ENCODE data around the gene HTATSF1. TPM values are rescaled to one million over a fixed set of nuclear protein-coding genes. Genes with fewer than 3 reads are reported as not detected.

Gene HTATSF1
- polyA plus RNA-seq, 3 donors, result 1.9 to 20.5 (median 14.2) TPM

GRCh38 chrX:136523770-136524169, 26.4 kb downstream of the HTATSF1 start:
- no peaks in the 10 kb centered on the region for H4K20me1 ChIP-seq (ENCODE audit: insufficient read depth, low read length)
- H3K36me3 Mint-ChIP-seq, result no peaks in the 10 kb centered on the region
- H3K27ac Mint-ChIP-seq, result no peak overlapping the region
- peaks cover 0 to 2% of the 10 kb centered on the region in 2 donors for H3K27me3 ChIP-seq (ENCODE audit: control insufficient read depth in 2 of 2, insufficient read depth in 2 of 2, low read length in 2 of 2)
- no peak overlapping the region for H3K27ac ChIP-seq (ENCODE audit: low read depth in 1 of 2, low read length in 2 of 2)
- H3K36me3 ChIP-seq (replicated peaks in 1 of 2; ENCODE audit: control insufficient read depth in 1 of 2, insufficient read depth in 2 of 2, low read length in 2 of 2), result no peaks in the 10 kb centered on the region
- no peak overlapping the region for H3K4me2 ChIP-seq (replicated peaks; ENCODE audit: extremely low read depth, low read length, poor library complexity, severe bottlenecking)
- no peaks in the 10 kb centered on the region for H3K9me3 ChIP-seq (replicated peaks in 1 of 2; ENCODE audit: control insufficient read depth in 1 of 2, insufficient read depth in 1 of 2, low read length in 2 of 2)
- TF ChIP-seq, protein P1, sequence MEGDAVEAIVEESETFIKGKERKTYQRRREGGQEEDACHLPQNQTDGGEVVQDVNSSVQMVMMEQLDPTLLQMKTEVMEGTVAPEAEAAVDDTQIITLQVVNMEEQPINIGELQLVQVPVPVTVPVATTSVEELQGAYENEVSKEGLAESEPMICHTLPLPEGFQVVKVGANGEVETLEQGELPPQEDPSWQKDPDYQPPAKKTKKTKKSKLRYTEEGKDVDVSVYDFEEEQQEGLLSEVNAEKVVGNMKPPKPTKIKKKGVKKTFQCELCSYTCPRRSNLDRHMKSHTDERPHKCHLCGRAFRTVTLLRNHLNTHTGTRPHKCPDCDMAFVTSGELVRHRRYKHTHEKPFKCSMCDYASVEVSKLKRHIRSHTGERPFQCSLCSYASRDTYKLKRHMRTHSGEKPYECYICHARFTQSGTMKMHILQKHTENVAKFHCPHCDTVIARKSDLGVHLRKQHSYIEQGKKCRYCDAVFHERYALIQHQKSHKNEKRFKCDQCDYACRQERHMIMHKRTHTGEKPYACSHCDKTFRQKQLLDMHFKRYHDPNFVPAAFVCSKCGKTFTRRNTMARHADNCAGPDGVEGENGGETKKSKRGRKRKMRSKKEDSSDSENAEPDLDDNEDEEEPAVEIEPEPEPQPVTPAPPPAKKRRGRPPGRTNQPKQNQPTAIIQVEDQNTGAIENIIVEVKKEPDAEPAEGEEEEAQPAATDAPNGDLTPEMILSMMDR (IDR thresholded peaks at IDR 0.05), result no peak
- no peaks in the 10 kb centered on the region for H3K4me1 ChIP-seq (ENCODE audit: control insufficient read depth in 1 of 2, insufficient read depth in 2 of 2, low read length in 2 of 2)
- peaks cover 0 to 2% (median 1%) of the 10 kb centered on the region in 7 donors for H3K9me3 Mint-ChIP-seq
- H2AFZ ChIP-seq (ENCODE audit: insufficient read depth, low read depth, low read length, poor library complexity, severe bottlenecking), result no peak overlapping the region
- H3K27me3 Mint-ChIP-seq (ENCODE audit: low read depth in 3 of 3), result peaks cover 0 to 6% (median 3%) of the 10 kb centered on the region in 3 donors
- H3K4me3 ChIP-seq (replicated peaks in 1 of 3; ENCODE audit: low read depth in 2 of 3, low read length in 3 of 3), result no peak overlapping the region
- H3K4me3 Mint-ChIP-seq, result no peak overlapping the region
- intact Hi-C loops (cut with micrococcal nuclease), result no loop called here
- no peak for DNase-seq
- H3K79me2 ChIP-seq (ENCODE audit: insufficient read depth, low read length), result no peaks in the 10 kb centered on the region
- H3K9ac ChIP-seq (ENCODE audit: insufficient read depth, low read length, poor library complexity, severe bottlenecking), result no peak overlapping the region
- H3K4me1 Mint-ChIP-seq, result no peaks in the 10 kb centered on the region

DNA sequence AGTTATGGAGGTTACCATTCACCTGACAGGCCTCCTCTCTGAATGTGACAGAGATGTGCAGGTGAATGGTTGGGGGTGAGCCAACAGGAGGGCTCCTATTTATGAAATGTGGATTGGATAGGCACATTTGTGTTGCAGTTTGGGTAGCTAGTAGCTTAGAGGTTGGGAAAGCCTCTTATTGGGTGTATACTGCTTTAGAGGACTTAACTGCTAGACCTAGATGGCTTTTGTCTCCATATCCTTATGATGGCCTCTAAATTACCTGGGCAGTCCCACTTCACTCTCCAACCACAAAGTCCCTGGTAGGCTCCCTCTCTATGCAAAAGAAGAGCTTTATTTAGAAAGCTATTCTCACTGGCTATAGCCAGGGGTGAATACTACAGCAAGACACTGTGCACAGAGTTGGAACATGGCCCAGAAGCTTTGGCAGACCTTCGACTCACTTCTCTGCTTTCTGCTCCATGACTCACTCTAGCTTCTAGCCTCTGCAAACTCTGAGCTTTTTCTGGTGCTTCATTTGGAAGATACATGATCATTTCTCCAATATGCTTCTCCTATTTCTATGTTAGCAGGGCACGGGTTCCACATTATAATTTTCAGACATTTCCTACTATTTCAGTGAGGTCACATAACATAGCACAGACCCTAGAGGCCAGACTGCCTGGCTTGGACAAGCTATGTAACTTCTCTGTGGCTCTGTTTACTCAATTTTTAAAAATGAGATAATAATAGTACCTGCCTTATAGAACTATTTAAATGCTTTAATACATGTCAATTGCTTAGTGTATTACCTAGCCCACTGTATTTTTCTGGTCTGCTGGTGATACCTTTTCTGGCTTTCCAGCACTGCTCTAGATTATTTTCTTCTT, 28.6 kb downstream of the HTATSF1 start:
- 50% methylated on average over 1 of the region's 2 CpGs for WGBS (ENCODE audit: insufficient coverage)
- no peak overlapping the region for H3K27ac Mint-ChIP-seq

More for the DNA sequence above, 28.6 kb downstream of the HTATSF1 start:
- H3K9me3 ChIP-seq (replicated peaks in 1 of 2; ENCODE audit: control insufficient read depth in 1 of 2, insufficient read depth in 1 of 2, low read length in 2 of 2), result no peaks in the 10 kb centered on the region
- no peak overlapping the region for H2AFZ ChIP-seq (ENCODE audit: insufficient read depth, low read depth, low read length, poor library complexity, severe bottlenecking)
- Mint-ChIP-seq H3K4me3 (no peak overlapping the region), H3K27me3 (ENCODE audit: low read depth in 3 of 3) (peaks cover 0 to 6% (median 5%) of the 10 kb centered on the region in 3 donors), H3K4me1 (no peaks in the 10 kb centered on the region), H3K36me3 (no peaks in the 10 kb centered on the region), H3K9me3 (peaks cover 0 to 2% (median 1%) of the 10 kb centered on the region in 7 donors)
- no peaks in the 10 kb centered on the region for H4K20me1 ChIP-seq (ENCODE audit: insufficient read depth, low read length)
- no peak overlapping the region for H3K27ac ChIP-seq (ENCODE audit: low read depth in 1 of 2, low read length in 2 of 2)
- no peaks in the 10 kb centered on the region for H3K79me2 ChIP-seq (ENCODE audit: insufficient read depth, low read length)
- intact Hi-C loops (cut with micrococcal nuclease), result no loop called here
- H3K27me3 ChIP-seq (ENCODE audit: control insufficient read depth in 2 of 2, insufficient read depth in 2 of 2, low read length in 2 of 2), result peaks cover 0 to 1% of the 10 kb centered on the region in 2 donors
- no peaks in the 10 kb centered on the region for H3K36me3 ChIP-seq (replicated peaks in 1 of 2; ENCODE audit: control insufficient read depth in 1 of 2, insufficient read depth in 2 of 2, low read length in 2 of 2)
- H3K4me1 ChIP-seq (ENCODE audit: control insufficient read depth in 1 of 2, insufficient read depth in 2 of 2, low read length in 2 of 2), result no peaks in the 10 kb centered on the region
- H3K4me3 ChIP-seq (replicated peaks in 1 of 3; ENCODE audit: low read depth in 2 of 3, low read length in 3 of 3), result no peak overlapping the region
- no peak for DNase-seq
- TF ChIP-seq, protein P1 (IDR thresholded peaks at IDR 0.05), result no peak
- no peak overlapping the region for H3K4me2 ChIP-seq (replicated peaks; ENCODE audit: extremely low read depth, low read length, poor library complexity, severe bottlenecking)
- H3K9ac ChIP-seq (ENCODE audit: insufficient read depth, low read length, poor library complexity, severe bottlenecking), result no peak overlapping the region

Measured in CD14-positive monocyte (primary cell).